Trophoblast cell (in vitro differentiated cells and primary cell): Measurements from ENCODE around the gene PRDM11.
A peak's percentile ranks its signal among the peaks of the same experiment; 100 is the strongest.

ENCODE experiments used
- DNase-seq, 2 donors: peaks; one replicate each; pipeline ENCODE4 v3.0.0-alpha.2; 2016
- H2AFZ ChIP-seq: 2 replicates; pipeline ENCODE4 v1.6.1; 2013; ENCODE audit warnings: low read length, moderate library complexity, mild to moderate bottlenecking; ENCODE audit not compliant: insufficient read depth, poor library complexity
- H2AK5ac ChIP-seq: 2 replicates; pipeline ENCODE4 v1.6.1; 2013; ENCODE audit warnings: mild to moderate bottlenecking, low read length
- H2BK120ac ChIP-seq: 2 replicates; pipeline ENCODE4 v1.6.1; 2013; ENCODE audit warnings: low read length, mild to moderate bottlenecking, moderate library complexity; ENCODE audit not compliant: insufficient read depth, poor library complexity
- H2BK12ac ChIP-seq: 2 replicates; pipeline ENCODE4 v1.6.1; 2013; ENCODE audit warnings: mild to moderate bottlenecking, low read length, moderate library complexity
- H2BK5ac ChIP-seq: 2 replicates; pipeline ENCODE4 v1.6.1; 2013; ENCODE audit warnings: low read length, low read depth, moderate library complexity, mild to moderate bottlenecking; ENCODE audit not compliant: poor library complexity
- H3K14ac ChIP-seq: 2 replicates; pipeline ENCODE4 v1.6.1; 2013; ENCODE audit warnings: mild to moderate bottlenecking, low read length
- H3K18ac ChIP-seq: 2 replicates; pipeline ENCODE4 v1.6.1; 2013; ENCODE audit warnings: mild to moderate bottlenecking, low read length
- H3K23ac ChIP-seq: 2 replicates; pipeline ENCODE4 v1.6.1; 2013; ENCODE audit warnings: low read length
- H3K27ac ChIP-seq: 2 replicates; pipeline ENCODE4 v1.5.1; 2013; ENCODE audit warnings: low read depth, mild to moderate bottlenecking, inconsistent platforms, low read length, moderate library complexity
- H3K27me3 ChIP-seq: 2 replicates; pipeline ENCODE4 v1.6.1; 2013; ENCODE audit warnings: inconsistent platforms, mild to moderate bottlenecking, low read length, moderate library complexity; ENCODE audit not compliant: insufficient read depth
- H3K36me3 ChIP-seq, 2 experiments: 1 replicate in 1 of 2; 2 replicates in 1 of 2; pipeline ENCODE4 v1.6.1; 2013; ENCODE audit warnings: low read length in 2 of 2, mild to moderate bottlenecking in 2 of 2, moderate library complexity in 1 of 2; ENCODE audit not compliant: insufficient read depth in 2 of 2, control insufficient read depth in 1 of 2
- H3K4ac ChIP-seq: 2 replicates; pipeline ENCODE4 v1.6.1; 2013; ENCODE audit warnings: low read depth, mild to moderate bottlenecking, low read length, moderate library complexity
- H3K4me1 ChIP-seq, 2 experiments: 1 replicate in 1 of 2; 2 replicates in 1 of 2; pipeline ENCODE4 v1.6.1; 2013; ENCODE audit warnings: low read length in 2 of 2, mild to moderate bottlenecking in 2 of 2, moderate library complexity in 1 of 2; ENCODE audit not compliant: insufficient read depth in 2 of 2, control insufficient read depth in 1 of 2
- H3K4me2 ChIP-seq: 2 replicates; pipeline ENCODE4 v1.6.1; 2013; ENCODE audit warnings: inconsistent platforms, mild to moderate bottlenecking, low read length, moderate library complexity
- H3K4me3 ChIP-seq: 2 replicates; pipeline ENCODE4 v1.5.1; 2013; ENCODE audit warnings: mild to moderate bottlenecking, low read depth, low read length, inconsistent platforms
- H3K79me1 ChIP-seq: one replicate; pipeline ENCODE4 v1.6.1; 2013; ENCODE audit warnings: low read length
- H3K79me2 ChIP-seq: 2 replicates; pipeline ENCODE4 v1.6.1; 2013; ENCODE audit warnings: low read length, mild to moderate bottlenecking; ENCODE audit not compliant: control insufficient read depth, insufficient read depth, poor library complexity
- H3K9ac ChIP-seq: 2 replicates; pipeline ENCODE4 v1.6.1; 2013; ENCODE audit warnings: mild to moderate bottlenecking, low read length
- H3K9me3 ChIP-seq: 2 replicates; pipeline ENCODE4 v1.6.1; 2013; ENCODE audit warnings: low read depth, mild to moderate bottlenecking, control low read depth, inconsistent platforms, low read length; ENCODE audit not compliant: insufficient read depth
- H4K12ac ChIP-seq: 2 replicates; pipeline ENCODE4 v1.6.1; 2013; ENCODE audit warnings: low read depth, mild to moderate bottlenecking, low read length, moderate library complexity
- H4K8ac ChIP-seq: 2 replicates; pipeline ENCODE4 v1.6.1; 2013; ENCODE audit warnings: low read depth, mild to moderate bottlenecking, low read length, moderate library complexity
- H4K91ac ChIP-seq: one replicate; pipeline ENCODE4 v1.6.1; 2013; ENCODE audit warnings: low read depth, mild to moderate bottlenecking, low read length, moderate library complexity
- WGBS: extraction: QIAGEN DNeasy Blood & Tissue Kit; methylation state at CpG from one replicate; pipeline ENCODE4 v1.1.7; 2013; ENCODE audit warnings: missing lambda C conversion rate; ENCODE audit not compliant: insufficient read length, insufficient coverage; ENCODE audit errors: extremely low coverage; 5-methylcytosine and 5-hydroxymethylcytosine counted together

PRDM11 gene

GRCh38 chr11:45105233-45105983 is 41.0 kb upstream of the PRDM11 start:
- no peak overlapping the region for H2BK5ac ChIP-seq
- H4K8ac ChIP-seq: no peak overlapping the region
- H3K27me3 ChIP-seq: no peaks in the 10 kb centered on the region
- no peak overlapping the region for H3K14ac ChIP-seq
- H3K27ac ChIP-seq: no peak overlapping the region
- H3K36me3 ChIP-seq: no peaks in the 10 kb centered on the region
- peaks cover 1% of the 10 kb centered on the region for H3K9me3 ChIP-seq
- H3K4me3 ChIP-seq: no peak overlapping the region
- no peaks in the 10 kb centered on the region for H3K4me1 ChIP-seq
- H3K18ac ChIP-seq: no peak overlapping the region
- no peak overlapping the region for H2BK120ac ChIP-seq
- WGBS: no CpG with 5 or more reads among the region's 7 CpGs
- no peak overlapping the region for H3K4me2 ChIP-seq
- no peak overlapping the region for H2AFZ ChIP-seq
- H3K79me1 ChIP-seq: no peaks in the 10 kb centered on the region
- no peaks in the 10 kb centered on the region for H3K79me2 ChIP-seq
- H4K12ac ChIP-seq: no peak overlapping the region
- no peak overlapping the region for H2BK12ac ChIP-seq
- peak; percentile 66 to 78 for DNase-seq
- H3K23ac ChIP-seq: no peak overlapping the region
- H3K4ac ChIP-seq: no peak overlapping the region
- no peak overlapping the region for H3K9ac ChIP-seq
- H4K91ac ChIP-seq: no peak overlapping the region
- H2AK5ac ChIP-seq: no peak overlapping the region

- H2BK120ac ChIP-seq: no peak overlapping the region
- no peak for DNase-seq
- H3K4me3 ChIP-seq: no peak overlapping the region
- no peaks in the 10 kb centered on the region for H3K9me3 ChIP-seq
- no peak overlapping the region for H3K4me2 ChIP-seq
- no peak overlapping the region for H2BK5ac ChIP-seq
- no peak overlapping the region for H3K14ac ChIP-seq
- no peak overlapping the region for H4K12ac ChIP-seq
- H3K18ac ChIP-seq: no peak overlapping the region
- H3K79me1 ChIP-seq: no peaks in the 10 kb centered on the region
- no peak overlapping the region for H2AK5ac ChIP-seq
- H3K27ac ChIP-seq: no peak overlapping the region
- H3K36me3 ChIP-seq: no peaks in the 10 kb centered on the region
- no peak overlapping the region for H4K91ac ChIP-seq
- no peak overlapping the region for H4K8ac ChIP-seq
- no peak overlapping the region for H3K23ac ChIP-seq
- H2AFZ ChIP-seq: no peak overlapping the region
- no peaks in the 10 kb centered on the region for H3K4me1 ChIP-seq
- H3K79me2 ChIP-seq: no peaks in the 10 kb centered on the region
- no peaks in the 10 kb centered on the region for H3K27me3 ChIP-seq
- no peak overlapping the region for H2BK12ac ChIP-seq
- no peak overlapping the region for H3K9ac ChIP-seq
- H3K4ac ChIP-seq: no peak overlapping the region
- no CpG with 5 or more reads among the region's 8 CpGs for WGBS
These were observed 40.5 kb upstream of the PRDM11 start for GRCh38 chr11:45105984-45106375.

GRCh38 chr11:45106440-45106839 is 40.0 kb upstream of the PRDM11 start:
- no peak for DNase-seq
- Histone ChIP-seq H3K27me3 (no peaks in the 10 kb centered on the region), H2BK12ac (no peak overlapping the region), H2BK120ac (no peak overlapping the region), H2BK5ac (no peak overlapping the region), H2AK5ac (no peak overlapping the region), H2AFZ (no peak overlapping the region), H3K18ac (no peak overlapping the region), H3K79me1 (no peaks in the 10 kb centered on the region), H3K14ac (no peak overlapping the region), H4K91ac (no peak overlapping the region), H3K4me3 (no peak overlapping the region), H3K27ac (no peak overlapping the region), H3K23ac (no peak overlapping the region), H3K9ac (no peak overlapping the region), H4K12ac (no peak overlapping the region), H3K4me2 (no peak overlapping the region), H4K8ac (no peak overlapping the region), H3K36me3 (no peaks in the 10 kb centered on the region), H3K4me1 (no peaks in the 10 kb centered on the region), H3K4ac (no peak overlapping the region), H3K79me2 (no peaks in the 10 kb centered on the region), H3K9me3 (no peaks in the 10 kb centered on the region)
- no CpG with 5 or more reads among the region's 9 CpGs for WGBS

DNA sequence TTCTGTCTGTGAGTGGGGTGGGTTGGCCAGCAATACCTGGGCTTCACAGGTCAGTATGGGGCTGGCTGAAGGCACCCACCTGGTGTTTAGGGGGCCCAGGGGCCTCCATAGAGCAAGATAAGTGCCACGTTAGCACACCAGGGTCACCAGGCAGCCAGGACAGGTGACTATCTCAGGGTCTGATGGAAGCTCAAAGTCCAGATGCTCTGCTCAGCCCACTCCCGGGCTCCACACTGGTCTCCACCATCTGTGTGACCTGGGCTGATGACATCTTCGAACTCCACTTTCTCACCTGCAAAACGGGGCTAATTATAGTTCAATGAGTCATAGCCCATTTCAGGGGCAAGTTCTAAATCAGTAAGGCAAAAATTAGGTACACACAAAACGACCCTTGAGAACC is 39.4 kb upstream of the PRDM11 start:
- Histone ChIP-seq H3K79me1 (no peaks in the 10 kb centered on the region), H3K4me2 (no peak overlapping the region), H3K27me3 (no peaks in the 10 kb centered on the region), H2AK5ac (no peak overlapping the region), H3K18ac (no peak overlapping the region), H3K4me1 (no peaks in the 10 kb centered on the region), H3K79me2 (no peaks in the 10 kb centered on the region), H3K4me3 (no peak overlapping the region), H3K27ac (no peak overlapping the region), H3K14ac (no peak overlapping the region), H2BK120ac (no peak overlapping the region), H2BK5ac (no peak overlapping the region), H3K23ac (no peak overlapping the region), H2AFZ (no peak overlapping the region), H3K9ac (no peak overlapping the region), H3K36me3 (no peaks in the 10 kb centered on the region), H4K8ac (no peak overlapping the region), H4K91ac (no peak overlapping the region), H4K12ac (no peak overlapping the region), H2BK12ac (no peak overlapping the region), H3K4ac (no peak overlapping the region), H3K9me3 (no peaks in the 10 kb centered on the region)
- no CpG with 5 or more reads among the region's 5 CpGs for WGBS
- DNase-seq: no peak
